GM21576 (cell line): ENCODE measurements around the gene SORCS1.

ENCODE experiments used
- ATAC-seq: cut with Tn5 transposase; IDR thresholded peaks from one replicate; pipeline ENCODE4 v1.9.1; 2021; ENCODE audit warnings: mild to moderate bottlenecking, moderate library complexity; ENCODE audit not compliant: unreplicated experiment

The SORCS1 gene

GRCh38 chr10:107118866-107119265 lies 45.6 kb downstream of the SORCS1 start:
- peak; percentile 46 for ATAC-seq

- ATAC-seq, result no peak
Observed at GRCh38 chr10:107104026-107104652, 60.4 kb downstream of the SORCS1 start.

GRCh38 chr10:107103174-107104025 lies 61.1 kb downstream of the SORCS1 start:
- ATAC-seq, result no peak

- no peak for ATAC-seq
Observed at GRCh38 chr10:107098326-107098725, 66.2 kb downstream of the SORCS1 start.

- no peak for ATAC-seq
Observed at GRCh38 chr10:107094824-107095522, 69.5 kb downstream of the SORCS1 start.

- no peak for ATAC-seq
Observed at GRCh38 chr10:107092321-107092720, 72.2 kb downstream of the SORCS1 start.

GRCh38 chr10:107091126-107091525 lies 73.4 kb downstream of the SORCS1 start:
- no peak for ATAC-seq

- ATAC-seq, result no peak
Observed at GRCh38 chr10:107085665-107086525, 78.6 kb downstream of the SORCS1 start.

GRCh38 chr10:107083388-107084009 lies 81.0 kb downstream of the SORCS1 start:
- ATAC-seq, result no peak

GRCh38 chr10:107081644-107082043 lies 82.9 kb downstream of the SORCS1 start:
- no peak for ATAC-seq

- no peak for ATAC-seq
Observed at GRCh38 chr10:107075117-107075516, 89.4 kb downstream of the SORCS1 start.

GRCh38 chr10:107072786-107073185 lies 91.7 kb downstream of the SORCS1 start:
- ATAC-seq, result no peak

- no peak for ATAC-seq
Observed at GRCh38 chr10:107072028-107072427, 92.5 kb downstream of the SORCS1 start.

- ATAC-seq, result no peak
Observed at GRCh38 chr10:107071301-107071700, 93.2 kb downstream of the SORCS1 start.

- no peak for ATAC-seq
Observed at GRCh38 chr10:107067843-107068242, 96.7 kb downstream of the SORCS1 start.

GRCh38 chr10:107064075-107064474 lies 100.4 kb downstream of the SORCS1 start:
- no peak for ATAC-seq

- no peak for ATAC-seq
Observed at GRCh38 chr10:107059872-107060271, 104.6 kb downstream of the SORCS1 start.

GRCh38 chr10:107059068-107059804 lies 105.3 kb downstream of the SORCS1 start:
- no peak for ATAC-seq

GRCh38 chr10:107058331-107058730 lies 106.2 kb downstream of the SORCS1 start:
- ATAC-seq, result no peak

- no peak for ATAC-seq
Observed at GRCh38 chr10:107056182-107056581, 108.3 kb downstream of the SORCS1 start.
